K562 (cell line): Measurements from ENCODE around the gene NCKIPSD. TPM values are rescaled to one million over a fixed set of nuclear protein-coding genes. Genes with fewer than 3 reads are reported as not detected.

Experiments used
- BRD4 ChIP-seq: fragments of 200-600 bp; sonication (generic); IDR thresholded peaks from 2 replicates; pipeline ENCODE4 v1.6.1; 2017; ENCODE audit warnings: inconsistent platforms
- CBX5 ChIP-seq: IDR thresholded peaks from 2 replicates; pipeline ENCODE4 v1.6.1; 2014; ENCODE audit warnings: low read depth, borderline replicate concordance
- CBX8 ChIP-seq: fragments of 200-600 bp; sonication (generic); IDR thresholded peaks from 2 replicates; pipeline ENCODE4 v1.6.1; 2012; ENCODE audit warnings: borderline replicate concordance, mixed run types, low read depth, mild to moderate bottlenecking, moderate library complexity, mixed read lengths, low read length, control low read depth, inconsistent platforms; ENCODE audit not compliant: poor library complexity, severe bottlenecking; ENCODE audit errors: extremely low read depth
- CHD4 ChIP-seq: fragments of 200-600 bp; sonication (generic); IDR thresholded peaks from 3 replicates; pipeline ENCODE4 v1.6.1; 2012; ENCODE audit warnings: low read depth, mild to moderate bottlenecking, mixed read lengths, low read length, inconsistent platforms; ENCODE audit not compliant: insufficient read depth, insufficient replicate concordance, poor library complexity, severe bottlenecking
- CSDE1 ChIP-seq, 2 experiments: fragments of 450-650 bp; IDR thresholded peaks; 2 replicates each; pipeline ENCODE4 v1.6.1; 2016; ENCODE audit warnings: mild to moderate bottlenecking in 1 of 2
- ETV6 ChIP-seq, 3 experiments: fragments of 150-350 bp in 1 of 3; sonication (generic) in 1 of 3; formaldehyde crosslinking in 1 of 3; IDR thresholded peaks; 2 replicates each; pipeline versions ENCODE4 v1.6.1 to v1.8.0; 2014 to 2022; ENCODE audit warnings: borderline replicate concordance in 2 of 3, low read depth in 2 of 3, antibody characterized with exemption in 1 of 3, low read length in 1 of 3, mild to moderate bottlenecking in 1 of 3, missing genetic modification reagents in 1 of 3
- GABPB1 ChIP-seq: sonication (generic); formaldehyde crosslinking; IDR thresholded peaks from 2 replicates; pipeline ENCODE4 v1.8.0; 2022; ENCODE audit warnings: mild to moderate bottlenecking, missing genetic modification reagents
- KAT7 ChIP-seq: sonication (generic); formaldehyde crosslinking; IDR thresholded peaks from 2 replicates; pipeline ENCODE4 v1.8.0; 2022; ENCODE audit warnings: missing genetic modification reagents, mild to moderate bottlenecking, borderline replicate concordance
- MCM2 ChIP-seq: fragments of 450-650 bp; IDR thresholded peaks from 2 replicates; pipeline ENCODE4 v1.6.1; 2017; ENCODE audit warnings: low read depth, mild to moderate bottlenecking
- NEUROD1 ChIP-seq: fragments of 150-350 bp; IDR thresholded peaks from 2 replicates; pipeline ENCODE4 v1.6.1; 2014; ENCODE audit warnings: borderline replicate concordance, low read length, low read depth; ENCODE audit not compliant: partially characterized antibody
- RAD51 ChIP-seq: fragments of 450-650 bp; IDR thresholded peaks from 2 replicates; pipeline ENCODE4 v1.7.1; 2016; ENCODE audit warnings: low read depth, mild to moderate bottlenecking, borderline replicate concordance
- TAF1 ChIP-seq: IDR thresholded peaks from 2 replicates; pipeline ENCODE4 v1.6.1; 2011; ENCODE audit warnings: mild to moderate bottlenecking, low read length, moderate library complexity; ENCODE audit not compliant: insufficient read depth, control insufficient read depth, severe bottlenecking; ENCODE audit errors: extremely low read depth
- TBP ChIP-seq: optimal IDR thresholded peaks from 2 replicates; pipeline ENCODE3; 2011; ENCODE audit warnings: low read depth, low read length, improper control_type of control experiment
- ZFP30 ChIP-seq: fragments of 250-450 bp; sonication (Bioruptor Pico); IDR thresholded peaks from 2 replicates; pipeline ENCODE4 v1.8.0; 2022; ENCODE audit warnings: moderate library complexity, mild to moderate bottlenecking, inconsistent platforms, borderline replicate concordance
- polyA plus RNA-seq, 8 experiments: library from polyadenylated mRNA; depleted of rRNA in 4 of 8; stranded (reverse) in 5 of 8; unstranded in 3 of 8; fragments of >200 nt; fragmentation: Nextera tagmentation in 2 of 8; fragmentation: Illumina TruSeq in 1 of 8; extraction: Ambion mirVana in 2 of 8; extraction: Trizol in 1 of 8; gene quantifications; 2 replicates each; pipeline versions ENCODE4 v1.2.1 to v1.2.3, GENCODE V29; 2011 to 2014; ENCODE audit warnings: inconsistent platforms in 1 of 8, missing spikeins in 1 of 8
- total RNA-seq, 7 experiments: library from RNA; depleted of rRNA in 6 of 7; stranded (reverse); fragments of >200 nt in 6 of 7; fragmentation: Illumina TruSeq in 2 of 7; extraction: Trizol in 2 of 7; gene quantifications; 2 replicates each; pipeline versions ENCODE4 v1.2.1 to v1.2.3, GENCODE V29; 2011 to 2021; ENCODE audit warnings: low replicate concordance in 1 of 7
- TF ChIP-seq, protein P1 (sequence below): fragments of 450-650 bp; IDR thresholded peaks from 2 replicates; pipeline ENCODE4 v1.6.1; 2016
- TF ChIP-seq, protein P2 (sequence below): fragments of 250-450 bp; sonication (Bioruptor Pico); IDR thresholded peaks from 2 replicates; pipeline ENCODE4 v1.5.0; 2020; ENCODE audit warnings: mild to moderate bottlenecking, borderline replicate concordance
- TF ChIP-seq, protein P3 (sequence below): fragments of 250-450 bp; sonication (Bioruptor Pico); IDR thresholded peaks from 2 replicates; pipeline ENCODE4 v1.8.0; 2022; ENCODE audit warnings: inconsistent platforms, mild to moderate bottlenecking, moderate library complexity, borderline replicate concordance
- TF ChIP-seq, protein P4 (sequence below): fragments of 200-800 bp; sonication (Bioruptor generic); IDR thresholded peaks from 2 replicates; pipeline ENCODE4 v1.6.1; 2017; ENCODE audit warnings: missing genetic modification characterization, missing compliant biosample characterization

Gene NCKIPSD
- total and polyA plus RNA-seq, 9 of the 15 experiments (the other 6 are each of a cell fraction or from before 2014, with no cell fraction given) = 0.49 to 24.4 (median 12.3) TPM

DNA sequence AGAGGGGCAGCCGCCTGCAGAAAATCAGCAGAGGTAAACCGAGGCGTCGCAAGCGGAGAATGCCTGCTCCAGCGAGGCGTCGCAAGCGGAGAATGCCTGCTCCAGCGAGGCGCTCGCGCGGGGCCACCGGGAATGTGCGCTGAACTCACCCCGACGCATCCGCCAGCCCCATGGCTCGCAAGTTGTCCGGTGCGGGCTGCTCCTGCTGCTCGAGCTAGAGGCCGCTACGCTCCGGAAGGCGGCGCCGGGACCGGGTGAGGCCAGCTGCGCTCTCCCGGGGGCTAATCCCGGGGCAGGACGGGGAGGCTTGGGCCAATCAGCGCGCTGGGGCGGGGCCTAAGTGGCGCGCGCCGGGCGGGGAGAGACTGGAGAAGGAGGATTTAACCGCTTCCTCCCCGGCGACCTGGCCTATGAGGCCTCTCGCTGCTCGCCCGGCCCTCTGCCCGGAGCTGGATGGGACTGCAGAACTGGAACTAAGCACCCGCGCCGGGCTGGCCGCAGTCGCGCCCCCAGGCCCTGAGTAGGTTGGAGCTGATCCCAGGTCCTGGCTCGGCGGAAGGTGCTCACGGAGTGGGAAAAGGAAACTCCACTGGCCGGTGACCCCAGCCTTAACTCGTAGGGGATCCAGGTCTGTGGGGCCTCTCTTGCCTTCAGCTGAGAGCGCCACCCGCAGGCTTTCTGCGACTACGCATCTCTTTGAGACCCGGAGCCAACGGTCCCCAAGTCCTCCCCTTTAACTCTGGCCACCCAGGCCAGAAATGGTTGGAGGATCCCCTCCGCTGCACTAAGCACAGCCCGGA lies 50.3 kb downstream of the NCKIPSD start, which contains the start of gene SLC26A6 (continued):
- TF ChIP-seq GABPB1 (CRISPR knock-in tag) (peak; percentile 66; the same call in 1 of the 2 replicates), TBP (peak; percentile 61), ETV6 (IDR thresholded peaks at IDR 0.05; ENCODE audit: borderline replicate concordance in 1 of 2, low read depth in 2 of 2, low read length in 1 of 2) (no peak), ETV6 (CRISPR knock-in tag; IDR thresholded peaks at IDR 0.05; ENCODE audit: borderline replicate concordance) (no peak), CBX8 (no peak), TAF1 (peak; percentile 46), NEUROD1 (peak; percentile 82), CSDE1 (IDR thresholded peaks at IDR 0.05) (no peak), KAT7 (peak; percentile 91; the same call in 1 of the 2 replicates), RAD51 (no peak), CBX5 (no peak), ZFP30 (no peak), BRD4 (no peak), CHD4 (no peak), MCM2 (no peak)
- TF ChIP-seq, protein P1, sequence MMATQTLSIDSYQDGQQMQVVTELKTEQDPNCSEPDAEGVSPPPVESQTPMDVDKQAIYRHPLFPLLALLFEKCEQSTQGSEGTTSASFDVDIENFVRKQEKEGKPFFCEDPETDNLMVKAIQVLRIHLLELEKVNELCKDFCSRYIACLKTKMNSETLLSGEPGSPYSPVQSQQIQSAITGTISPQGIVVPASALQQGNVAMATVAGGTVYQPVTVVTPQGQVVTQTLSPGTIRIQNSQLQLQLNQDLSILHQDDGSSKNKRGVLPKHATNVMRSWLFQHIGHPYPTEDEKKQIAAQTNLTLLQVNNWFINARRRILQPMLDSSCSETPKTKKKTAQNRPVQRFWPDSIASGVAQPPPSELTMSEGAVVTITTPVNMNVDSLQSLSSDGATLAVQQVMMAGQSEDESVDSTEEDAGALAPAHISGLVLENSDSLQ = no peak
- TF ChIP-seq, protein P2, sequence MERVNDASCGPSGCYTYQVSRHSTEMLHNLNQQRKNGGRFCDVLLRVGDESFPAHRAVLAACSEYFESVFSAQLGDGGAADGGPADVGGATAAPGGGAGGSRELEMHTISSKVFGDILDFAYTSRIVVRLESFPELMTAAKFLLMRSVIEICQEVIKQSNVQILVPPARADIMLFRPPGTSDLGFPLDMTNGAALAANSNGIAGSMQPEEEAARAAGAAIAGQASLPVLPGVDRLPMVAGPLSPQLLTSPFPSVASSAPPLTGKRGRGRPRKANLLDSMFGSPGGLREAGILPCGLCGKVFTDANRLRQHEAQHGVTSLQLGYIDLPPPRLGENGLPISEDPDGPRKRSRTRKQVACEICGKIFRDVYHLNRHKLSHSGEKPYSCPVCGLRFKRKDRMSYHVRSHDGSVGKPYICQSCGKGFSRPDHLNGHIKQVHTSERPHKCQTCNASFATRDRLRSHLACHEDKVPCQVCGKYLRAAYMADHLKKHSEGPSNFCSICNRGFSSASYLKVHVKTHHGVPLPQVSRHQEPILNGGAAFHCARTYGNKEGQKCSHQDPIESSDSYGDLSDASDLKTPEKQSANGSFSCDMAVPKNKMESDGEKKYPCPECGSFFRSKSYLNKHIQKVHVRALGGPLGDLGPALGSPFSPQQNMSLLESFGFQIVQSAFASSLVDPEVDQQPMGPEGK (CRISPR knock-in tag) = no peak
- TF ChIP-seq, protein P3, sequence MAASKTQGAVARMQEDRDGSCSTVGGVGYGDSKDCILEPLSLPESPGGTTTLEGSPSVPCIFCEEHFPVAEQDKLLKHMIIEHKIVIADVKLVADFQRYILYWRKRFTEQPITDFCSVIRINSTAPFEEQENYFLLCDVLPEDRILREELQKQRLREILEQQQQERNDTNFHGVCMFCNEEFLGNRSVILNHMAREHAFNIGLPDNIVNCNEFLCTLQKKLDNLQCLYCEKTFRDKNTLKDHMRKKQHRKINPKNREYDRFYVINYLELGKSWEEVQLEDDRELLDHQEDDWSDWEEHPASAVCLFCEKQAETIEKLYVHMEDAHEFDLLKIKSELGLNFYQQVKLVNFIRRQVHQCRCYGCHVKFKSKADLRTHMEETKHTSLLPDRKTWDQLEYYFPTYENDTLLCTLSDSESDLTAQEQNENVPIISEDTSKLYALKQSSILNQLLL (CRISPR knock-in tag) = no peak
- TF ChIP-seq, protein P4, sequence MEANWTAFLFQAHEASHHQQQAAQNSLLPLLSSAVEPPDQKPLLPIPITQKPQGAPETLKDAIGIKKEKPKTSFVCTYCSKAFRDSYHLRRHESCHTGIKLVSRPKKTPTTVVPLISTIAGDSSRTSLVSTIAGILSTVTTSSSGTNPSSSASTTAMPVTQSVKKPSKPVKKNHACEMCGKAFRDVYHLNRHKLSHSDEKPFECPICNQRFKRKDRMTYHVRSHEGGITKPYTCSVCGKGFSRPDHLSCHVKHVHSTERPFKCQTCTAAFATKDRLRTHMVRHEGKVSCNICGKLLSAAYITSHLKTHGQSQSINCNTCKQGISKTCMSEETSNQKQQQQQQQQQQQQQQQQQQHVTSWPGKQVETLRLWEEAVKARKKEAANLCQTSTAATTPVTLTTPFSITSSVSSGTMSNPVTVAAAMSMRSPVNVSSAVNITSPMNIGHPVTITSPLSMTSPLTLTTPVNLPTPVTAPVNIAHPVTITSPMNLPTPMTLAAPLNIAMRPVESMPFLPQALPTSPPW = peak; percentile 67
